ENCODE results near the gene CERK. TPM values are rescaled to one million over a fixed set of nuclear protein-coding genes. Genes with fewer than 3 reads are reported as not detected.

CERK gene
- total RNA-seq, 1 donor from 2014 or later = 102 TPM

DNA sequence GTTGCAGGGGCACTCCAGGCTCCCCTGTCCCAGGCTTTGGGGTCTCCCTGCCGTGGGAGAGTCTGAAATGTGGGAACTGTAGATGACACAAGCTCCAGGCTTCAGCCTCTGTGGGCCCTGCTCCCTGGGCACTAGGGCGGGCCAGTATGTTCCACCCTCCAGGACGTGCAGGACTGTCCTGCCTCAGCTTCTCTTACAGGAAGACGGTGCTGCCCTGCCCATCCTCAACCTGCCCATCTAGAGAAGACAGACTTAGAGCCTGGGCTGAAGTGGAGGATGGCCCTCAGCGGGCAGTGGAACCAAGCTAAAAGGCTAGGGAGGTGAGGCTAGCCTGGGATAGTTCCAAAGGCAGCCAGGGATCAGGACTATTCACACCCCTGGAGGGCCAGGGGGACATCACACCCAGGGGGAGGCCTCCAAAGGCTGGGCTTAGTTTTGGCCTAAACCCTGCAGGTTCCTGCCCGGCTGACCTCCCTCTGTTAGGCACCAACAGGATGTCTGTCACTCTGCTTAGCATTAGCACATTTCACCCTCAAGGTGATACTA, 4.0 kb upstream of the CERK start:
- H3K9me3 Mint-ChIP-seq = no peaks in the 10 kb centered on the region
- peak overlapping the region; percentile 35 for H3K27ac Mint-ChIP-seq (ENCODE audit: unreplicated experiment)
- DNase-seq (ENCODE audit: low read depth, low spot score) = no peak
- H3K27me3 Mint-ChIP-seq (ENCODE audit: low read depth) = peaks cover 13% of the 10 kb centered on the region
- H3K4me1 Mint-ChIP-seq = peaks cover 14% of the 10 kb centered on the region
- peak overlapping the region; percentile 83 for H3K4me3 Mint-ChIP-seq
- no peaks in the 10 kb centered on the region for H3K36me3 Mint-ChIP-seq (ENCODE audit: low read depth)
- TF ChIP-seq, protein P1, sequence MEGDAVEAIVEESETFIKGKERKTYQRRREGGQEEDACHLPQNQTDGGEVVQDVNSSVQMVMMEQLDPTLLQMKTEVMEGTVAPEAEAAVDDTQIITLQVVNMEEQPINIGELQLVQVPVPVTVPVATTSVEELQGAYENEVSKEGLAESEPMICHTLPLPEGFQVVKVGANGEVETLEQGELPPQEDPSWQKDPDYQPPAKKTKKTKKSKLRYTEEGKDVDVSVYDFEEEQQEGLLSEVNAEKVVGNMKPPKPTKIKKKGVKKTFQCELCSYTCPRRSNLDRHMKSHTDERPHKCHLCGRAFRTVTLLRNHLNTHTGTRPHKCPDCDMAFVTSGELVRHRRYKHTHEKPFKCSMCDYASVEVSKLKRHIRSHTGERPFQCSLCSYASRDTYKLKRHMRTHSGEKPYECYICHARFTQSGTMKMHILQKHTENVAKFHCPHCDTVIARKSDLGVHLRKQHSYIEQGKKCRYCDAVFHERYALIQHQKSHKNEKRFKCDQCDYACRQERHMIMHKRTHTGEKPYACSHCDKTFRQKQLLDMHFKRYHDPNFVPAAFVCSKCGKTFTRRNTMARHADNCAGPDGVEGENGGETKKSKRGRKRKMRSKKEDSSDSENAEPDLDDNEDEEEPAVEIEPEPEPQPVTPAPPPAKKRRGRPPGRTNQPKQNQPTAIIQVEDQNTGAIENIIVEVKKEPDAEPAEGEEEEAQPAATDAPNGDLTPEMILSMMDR (conservative IDR thresholded peaks at IDR 0.05) = no peak

DNA sequence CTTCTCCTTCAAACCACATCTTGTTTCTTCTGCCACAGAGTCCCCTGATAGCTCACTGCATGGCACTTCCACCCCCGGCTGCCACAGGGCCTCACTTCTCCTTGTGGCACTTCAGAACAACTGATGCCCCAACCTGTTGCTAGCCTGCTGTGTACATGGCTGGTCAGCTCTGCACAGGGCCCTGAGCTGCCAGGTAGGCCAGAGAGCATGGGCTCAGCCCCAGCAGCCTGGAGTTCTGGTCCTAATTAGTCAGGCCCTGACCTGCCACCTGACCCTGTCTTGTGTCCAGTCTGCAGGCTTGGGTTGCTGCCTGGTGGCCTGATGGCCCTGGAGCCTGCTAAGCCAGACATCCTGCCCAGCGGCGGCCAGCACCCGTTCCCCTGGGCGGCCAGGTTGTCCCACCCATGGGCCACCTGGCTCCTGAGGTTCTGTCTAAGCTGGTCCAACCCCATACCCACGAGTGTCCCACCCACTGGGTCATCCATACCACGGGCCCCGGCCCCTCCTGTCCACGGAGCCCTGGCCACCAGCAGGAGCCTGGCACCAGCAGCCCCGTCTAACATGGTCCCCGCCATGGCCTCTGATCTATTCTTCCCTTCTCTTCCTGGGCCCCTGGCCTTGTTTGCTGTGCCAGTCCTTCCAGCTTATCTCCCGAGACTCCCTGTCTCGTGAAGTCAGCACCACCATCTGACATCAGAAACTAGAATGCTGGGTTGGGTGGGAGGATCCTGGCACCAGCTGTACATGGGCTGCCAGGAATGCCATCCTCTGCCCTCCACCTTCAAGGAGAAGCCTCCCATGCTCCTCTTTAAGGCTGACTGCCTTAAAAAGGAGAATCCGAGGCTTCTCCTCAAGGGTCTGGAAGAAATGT, 3.1 kb upstream of the CERK start:
- Mint-ChIP-seq H3K4me3 (peak overlapping the region; percentile 83), H3K36me3 (ENCODE audit: low read depth) (no peaks in the 10 kb centered on the region)
- DNase-seq (ENCODE audit: low read depth, low spot score) = no peak

DNA sequence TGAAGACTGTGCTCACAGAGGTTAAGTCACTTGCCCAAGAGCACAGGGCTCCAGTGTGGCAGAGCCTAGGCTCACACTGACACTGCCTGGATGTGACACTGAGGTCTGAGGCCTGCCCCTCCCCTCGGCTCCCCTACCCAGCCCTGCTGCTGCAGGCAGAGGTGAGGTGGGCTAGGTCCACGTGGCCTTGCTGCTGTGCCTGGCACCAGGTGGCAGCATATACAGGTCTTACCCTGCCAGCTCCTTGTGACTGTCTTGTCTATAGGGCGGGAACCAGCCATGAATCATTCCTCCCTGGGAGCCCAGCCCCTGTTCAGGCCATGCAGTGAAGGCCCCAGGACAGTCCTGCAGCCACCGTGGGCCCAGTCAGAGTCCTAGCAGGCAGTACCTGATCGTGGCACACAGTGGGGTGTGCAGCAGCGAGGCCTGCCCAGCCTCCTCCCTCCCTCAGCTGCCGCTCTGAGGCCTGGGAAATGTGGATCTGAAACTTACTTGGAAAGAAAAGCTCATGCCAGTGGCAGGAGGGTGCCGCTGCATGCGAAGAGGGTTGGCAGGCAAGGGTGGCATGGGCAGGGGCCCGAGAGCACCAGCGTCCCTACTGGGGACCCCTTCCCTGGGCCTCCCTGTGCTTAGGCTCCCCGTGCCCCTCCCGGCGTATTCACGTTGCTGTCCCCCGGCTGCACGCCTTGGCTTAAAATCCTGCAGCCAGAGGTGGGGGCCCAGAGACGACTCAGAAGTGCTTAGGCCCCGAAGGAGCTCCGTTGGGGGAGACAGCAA, 1.2 kb upstream of the CERK start:
- peak overlapping the region; percentile 88 for H3K4me3 Mint-ChIP-seq
- TF ChIP-seq, protein P1 (conservative IDR thresholded peaks at IDR 0.05) = no peak
- H3K36me3 Mint-ChIP-seq (ENCODE audit: low read depth) = no peaks in the 10 kb centered on the region
- no peaks in the 10 kb centered on the region for H3K9me3 Mint-ChIP-seq
- H3K27ac Mint-ChIP-seq (ENCODE audit: unreplicated experiment) = no peak overlapping the region
- no peak for DNase-seq (ENCODE audit: low read depth, low spot score)
- H3K4me1 Mint-ChIP-seq = peaks cover 24% of the 10 kb centered on the region
- no peaks in the 10 kb centered on the region for H3K27me3 Mint-ChIP-seq (ENCODE audit: low read depth)

More for the DNA sequence above, 3.1 kb upstream of the CERK start:
- Mint-ChIP-seq H3K27me3 (ENCODE audit: low read depth) (peaks cover 4% of the 10 kb centered on the region), H3K4me1 (peaks cover 21% of the 10 kb centered on the region), H3K27ac (ENCODE audit: unreplicated experiment) (peak overlapping the region; percentile 50), H3K9me3 (no peaks in the 10 kb centered on the region)
- TF ChIP-seq, protein P1 (conservative IDR thresholded peaks at IDR 0.05) = no peak

DNA sequence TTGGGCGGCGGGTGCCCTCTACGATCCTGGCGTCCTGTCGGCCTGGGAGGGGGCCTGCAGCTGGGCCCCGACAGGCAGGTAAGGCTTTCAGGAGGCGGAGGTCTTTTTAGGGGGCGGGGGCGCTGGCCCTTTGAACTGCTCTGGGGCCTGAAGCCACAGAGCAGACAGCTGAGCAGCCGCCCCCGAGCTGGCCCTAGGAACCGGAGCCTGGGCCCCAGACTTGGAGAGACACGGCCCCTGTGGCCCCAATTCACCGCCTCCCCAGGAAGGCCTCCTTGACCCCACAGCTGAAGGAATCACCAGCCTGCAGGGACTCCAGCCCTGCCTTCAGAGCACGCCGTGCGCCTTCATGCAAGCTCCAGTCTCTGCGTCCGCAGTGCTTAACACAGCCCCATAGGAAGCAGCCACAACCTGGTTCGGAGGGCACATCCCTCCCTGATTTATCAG, 618 bp upstream of the CERK start:
- H3K4me3 Mint-ChIP-seq = peak overlapping the region; percentile 88
- no peak for DNase-seq (ENCODE audit: low read depth, low spot score)
- TF ChIP-seq, protein P1 (conservative IDR thresholded peaks at IDR 0.05) = no peak
- no peaks in the 10 kb centered on the region for H3K27me3 Mint-ChIP-seq (ENCODE audit: low read depth)
- H3K36me3 Mint-ChIP-seq (ENCODE audit: low read depth) = no peaks in the 10 kb centered on the region
- peaks cover 24% of the 10 kb centered on the region for H3K4me1 Mint-ChIP-seq
- H3K9me3 Mint-ChIP-seq = no peaks in the 10 kb centered on the region
- no peak overlapping the region for H3K27ac Mint-ChIP-seq (ENCODE audit: unreplicated experiment)

DNA sequence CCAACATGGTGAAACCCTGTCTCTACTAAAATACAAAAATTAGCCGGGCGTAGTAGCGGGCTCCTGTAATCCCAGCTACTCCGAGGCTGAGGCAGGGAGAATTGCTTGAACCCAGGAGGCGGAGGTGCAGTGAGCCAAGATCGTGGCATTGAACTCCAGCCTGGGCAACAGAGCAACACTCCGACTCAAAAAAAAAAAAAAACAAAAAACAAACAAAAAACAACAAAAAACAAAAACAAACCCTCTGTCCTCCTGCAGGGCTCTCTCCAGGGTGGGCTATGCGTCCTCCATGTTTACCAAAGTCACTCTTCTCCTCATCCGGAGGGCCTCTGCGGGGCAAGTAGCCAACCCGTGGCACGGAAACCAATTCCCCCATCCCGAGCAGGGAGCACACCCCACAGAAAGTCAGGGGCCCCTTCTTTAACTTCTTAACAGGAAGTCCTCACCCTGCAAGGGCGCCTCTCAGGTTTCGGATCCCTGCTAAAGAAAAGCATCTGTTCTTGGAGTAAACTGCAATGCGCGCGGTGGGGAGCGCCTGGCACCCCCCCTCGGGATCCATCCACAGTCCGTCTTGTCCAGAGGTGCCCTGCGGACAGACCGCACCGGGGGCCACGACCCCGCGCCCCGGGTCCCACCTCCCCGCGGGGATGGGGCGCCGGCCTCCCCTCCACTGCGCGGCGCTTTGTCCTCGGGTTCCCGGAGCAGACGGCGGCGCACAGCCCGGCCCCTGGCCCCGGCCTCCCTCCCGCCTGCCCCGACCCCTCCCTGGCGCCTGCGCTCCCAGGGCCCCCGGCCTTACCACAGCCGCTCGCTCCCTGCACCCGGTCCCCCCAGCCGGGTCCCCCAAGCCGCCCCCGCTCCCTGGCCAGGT, 712 bp downstream of the CERK start:
- TF ChIP-seq, protein P1 (conservative IDR thresholded peaks at IDR 0.05) = no peak
- peak; percentile 25 for DNase-seq (ENCODE audit: low read depth, low spot score)
- H3K4me3 Mint-ChIP-seq = peak overlapping the region; percentile 97
- no peaks in the 10 kb centered on the region for H3K36me3 Mint-ChIP-seq (ENCODE audit: low read depth)
- peak overlapping the region; percentile 95 for H3K27ac Mint-ChIP-seq (ENCODE audit: unreplicated experiment)
- H3K9me3 Mint-ChIP-seq = no peaks in the 10 kb centered on the region
- peaks cover 28% of the 10 kb centered on the region for H3K4me1 Mint-ChIP-seq
- H3K27me3 Mint-ChIP-seq (ENCODE audit: low read depth) = no peaks in the 10 kb centered on the region

All from neural crest cell (in vitro differentiated cells).